ENCODE measurements around the gene MAP3K19. TPM values are rescaled to one million over a fixed set of nuclear protein-coding genes. Genes with fewer than 3 reads are reported as not detected.

Gene MAP3K19
- total and polyA plus RNA-seq, 10 of the 15 experiments (the other 5 are each of a cell fraction or from before 2014, with no cell fraction given) = 0.05 TPM; not detected in 9

GRCh38 chr2:134934150-134934549 is 113.1 kb downstream of the MAP3K19 start:
- Histone ChIP-seq H3K27me3 (replicated peaks in 1 of 2; ENCODE audit: control insufficient read depth in 2 of 2, insufficient read depth in 2 of 2, low read length in 1 of 2) (no peaks in the 10 kb centered on the region), H3K4me1 (ENCODE audit: control insufficient read depth, insufficient read depth, low read length) (no peaks in the 10 kb centered on the region), H3K9ac (ENCODE audit: control insufficient read depth, insufficient read depth, low read length) (no peak overlapping the region), H3K4me2 (ENCODE audit: control insufficient read depth, insufficient read depth) (no peak overlapping the region), H4K20me1 (ENCODE audit: control insufficient read depth, insufficient read depth) (no peaks in the 10 kb centered on the region; the same call in 1 of the 2 replicates), H2AFZ (ENCODE audit: control insufficient read depth, low read depth, low read length) (no peak overlapping the region), H3K9me3 (replicated peaks; ENCODE audit: control insufficient read depth, insufficient read depth, low read length) (no peaks in the 10 kb centered on the region; the same call in 2 of the 3 replicates), H3K4me3 (0 out of 2 replicates have a peak overlapping the region, but pooled peaks have one; percentile 13), H3K36me3 (ENCODE audit: control insufficient read depth in 2 of 2, insufficient read depth in 2 of 2, low read length in 1 of 2) (peaks cover 0 to 27% of the 10 kb centered on the region in 2 experiments; a peak in 3 of 4 replicates), H3K79me2 (ENCODE audit: control insufficient read depth, insufficient read depth, low read length) (peaks cover 73% of the 10 kb centered on the region), H3K27ac (ENCODE audit: control insufficient read depth, insufficient read depth) (no peak overlapping the region)
- DNase-seq (ENCODE audit: low read depth, low spot score) = no peak
- RAD21 ChIA-PET (ENCODE audit: unreplicated experiment) = no interaction called here
- CTCF ChIA-PET = interaction anchor here (0.8 kb wide), 1 partner anchor 55 kb away, joined by 3 read pairs; no protein-coding TSS in a partner anchor
- BruUV-seq (replicated peaks) = no TSS peak
- in situ Hi-C loops (cut with MboI) (no loop called here), intact Hi-C loops (cut with micrococcal nuclease; ENCODE audit: unreplicated experiment) (no loop called here)
- 52% methylated on average over 2 of the region's 2 CpGs for WGBS (ENCODE audit: insufficient coverage, insufficient replicate concordance, low lambda C conversion rate, missing lambda C conversion rate)
- SMC1A ChIA-PET (ENCODE audit: uncharacterized antibody, unreplicated experiment) = no interaction called here
- POLR2A ChIA-PET = interaction anchor here (0.6 kb wide), 1 partner anchor 786 kb away, joined by 4 read pairs; no protein-coding TSS in a partner anchor
- no peak for FAIRE-seq
- no peak for ATAC-seq
- TF ChIP-seq ZBTB11 (CRISPR knock-in tag; IDR thresholded peaks at IDR 0.05) (no peak), ATF3 (IDR thresholded peaks at IDR 0.05; ENCODE audit: borderline replicate concordance, extremely low read depth, low read depth, low read length) (no peak), TCF12 (IDR thresholded peaks at IDR 0.05; ENCODE audit: low read depth, low read length) (no peak), MAX (IDR thresholded peaks at IDR 0.05; ENCODE audit: low read depth, low read length) (no peak), EZH2 (IDR thresholded peaks at IDR 0.05; ENCODE audit: borderline replicate concordance, control insufficient read depth, low read depth, low read length) (no peak), SIN3A (IDR thresholded peaks at IDR 0.05; ENCODE audit: low read depth, low read length) (no peak), JUND (IDR thresholded peaks at IDR 0.05; ENCODE audit: low read depth, low read length) (no peak), ETV6 (conservative IDR thresholded peaks at IDR 0.05 in 1 of 2, IDR thresholded peaks at IDR 0.05 in 1 of 2; ENCODE audit: borderline replicate concordance in 1 of 2, low read depth in 1 of 2) (no peak), RAD51 (IDR thresholded peaks at IDR 0.05) (no peak), ELK1 (IDR thresholded peaks at IDR 0.05; ENCODE audit: low read depth, low read length) (no peak), KDM1A (IDR thresholded peaks at IDR 0.05; ENCODE audit: borderline replicate concordance) (no peak), E4F1 (IDR thresholded peaks at IDR 0.05; ENCODE audit: borderline replicate concordance, partially characterized antibody) (no peak), HDAC6 (IDR thresholded peaks at IDR 0.05; ENCODE audit: unreplicated experiment) (no peak), TAF1 (IDR thresholded peaks at IDR 0.05; ENCODE audit: borderline replicate concordance, low read depth, low read length) (no peak), PAX8 (IDR thresholded peaks at IDR 0.05) (no peak), CBX3 (IDR thresholded peaks at IDR 0.05; ENCODE audit: borderline replicate concordance, low read depth) (no peak)

Data from GM12878 (cell line).